Measurements from ENCODE around the gene CHST8. TPM values are rescaled to one million over a fixed set of nuclear protein-coding genes. Genes with fewer than 3 reads are reported as not detected.
A peak's percentile ranks its signal among the peaks of the same experiment; 100 is the strongest.

Gene CHST8
- total RNA-seq, 1 donor = not detected

GRCh38 chr19:33726756-33727155 is 105.0 kb downstream of the CHST8 start:
- H2AFZ ChIP-seq (ENCODE audit: low read length) = no peak overlapping the region
- H3K4me2 ChIP-seq (ENCODE audit: insufficient read depth, low read length) = no peak overlapping the region
- TF ChIP-seq CTCF (IDR thresholded peaks at IDR 0.05; ENCODE audit: extremely low read depth, low read depth, low read length) = no peak
- H3K27me3 ChIP-seq (ENCODE audit: insufficient read depth, low read length) = no peaks in the 10 kb centered on the region
- DNase-seq (ENCODE audit: insufficient read length, low spot score, missing footprints) = peak; percentile 54
- no peak overlapping the region for H3K4me3 ChIP-seq (ENCODE audit: insufficient read depth, low read length)
- H3K79me2 ChIP-seq (ENCODE audit: insufficient read depth, low read length) = no peaks in the 10 kb centered on the region
- H3K9me3 ChIP-seq (ENCODE audit: low read depth, low read length) = no peaks in the 10 kb centered on the region
- H4K20me1 ChIP-seq (ENCODE audit: insufficient read depth, low read length) = no peaks in the 10 kb centered on the region
- H3K36me3 ChIP-seq (ENCODE audit: insufficient read depth, low read length) = no peaks in the 10 kb centered on the region
- no peaks in the 10 kb centered on the region for H3K4me1 ChIP-seq (ENCODE audit: insufficient read depth, low read length)
- no peak overlapping the region for H3K27ac ChIP-seq (ENCODE audit: low read depth, low read length)

GRCh38 chr19:33727331-33727998 is 105.7 kb downstream of the CHST8 start:
- H3K9me3 ChIP-seq (ENCODE audit: low read depth, low read length) = no peaks in the 10 kb centered on the region
- no peaks in the 10 kb centered on the region for H3K36me3 ChIP-seq (ENCODE audit: insufficient read depth, low read length)
- TF ChIP-seq CTCF (IDR thresholded peaks at IDR 0.05; ENCODE audit: extremely low read depth, low read depth, low read length) = no peak
- DNase-seq (ENCODE audit: insufficient read length, low spot score, missing footprints) = peak; percentile 57
- H3K79me2 ChIP-seq (ENCODE audit: insufficient read depth, low read length) = no peaks in the 10 kb centered on the region
- H4K20me1 ChIP-seq (ENCODE audit: insufficient read depth, low read length) = no peaks in the 10 kb centered on the region
- H3K27ac ChIP-seq (ENCODE audit: low read depth, low read length) = no peak overlapping the region
- no peak overlapping the region for H2AFZ ChIP-seq (ENCODE audit: low read length)
- H3K27me3 ChIP-seq (ENCODE audit: insufficient read depth, low read length) = no peaks in the 10 kb centered on the region
- H3K4me2 ChIP-seq (ENCODE audit: insufficient read depth, low read length) = no peak overlapping the region
- no peak overlapping the region for H3K4me3 ChIP-seq (ENCODE audit: insufficient read depth, low read length)
- no peaks in the 10 kb centered on the region for H3K4me1 ChIP-seq (ENCODE audit: insufficient read depth, low read length)

GRCh38 chr19:33728141-33728540 is 106.4 kb downstream of the CHST8 start:
- H3K9me3 ChIP-seq (ENCODE audit: low read depth, low read length) = no peaks in the 10 kb centered on the region
- H3K4me1 ChIP-seq (ENCODE audit: insufficient read depth, low read length) = no peaks in the 10 kb centered on the region
- no peak for TF ChIP-seq CTCF (IDR thresholded peaks at IDR 0.05; ENCODE audit: extremely low read depth, low read depth, low read length)
- no peak for DNase-seq (ENCODE audit: insufficient read length, low spot score, missing footprints)
- no peak overlapping the region for H3K27ac ChIP-seq (ENCODE audit: low read depth, low read length)
- H3K4me2 ChIP-seq (ENCODE audit: insufficient read depth, low read length) = no peak overlapping the region
- no peaks in the 10 kb centered on the region for H4K20me1 ChIP-seq (ENCODE audit: insufficient read depth, low read length)
- H3K27me3 ChIP-seq (ENCODE audit: insufficient read depth, low read length) = no peaks in the 10 kb centered on the region
- no peak overlapping the region for H2AFZ ChIP-seq (ENCODE audit: low read length)
- no peak overlapping the region for H3K4me3 ChIP-seq (ENCODE audit: insufficient read depth, low read length)
- no peaks in the 10 kb centered on the region for H3K36me3 ChIP-seq (ENCODE audit: insufficient read depth, low read length)
- H3K79me2 ChIP-seq (ENCODE audit: insufficient read depth, low read length) = no peaks in the 10 kb centered on the region

GRCh38 chr19:33730858-33731607 is 109.3 kb downstream of the CHST8 start:
- H3K9me3 ChIP-seq (ENCODE audit: low read depth, low read length) = no peaks in the 10 kb centered on the region
- H3K4me2 ChIP-seq (ENCODE audit: insufficient read depth, low read length) = no peak overlapping the region
- H3K27ac ChIP-seq (ENCODE audit: low read depth, low read length) = no peak overlapping the region
- peak; percentile 27 for DNase-seq (ENCODE audit: insufficient read length, low spot score, missing footprints)
- no peak overlapping the region for H3K4me3 ChIP-seq (ENCODE audit: insufficient read depth, low read length)
- H3K79me2 ChIP-seq (ENCODE audit: insufficient read depth, low read length) = no peaks in the 10 kb centered on the region
- no peaks in the 10 kb centered on the region for H4K20me1 ChIP-seq (ENCODE audit: insufficient read depth, low read length)
- H3K4me1 ChIP-seq (ENCODE audit: insufficient read depth, low read length) = no peaks in the 10 kb centered on the region
- H3K36me3 ChIP-seq (ENCODE audit: insufficient read depth, low read length) = no peaks in the 10 kb centered on the region
- H3K27me3 ChIP-seq (ENCODE audit: insufficient read depth, low read length) = no peaks in the 10 kb centered on the region
- H2AFZ ChIP-seq (ENCODE audit: low read length) = no peak overlapping the region
- no peak for TF ChIP-seq CTCF (IDR thresholded peaks at IDR 0.05; ENCODE audit: extremely low read depth, low read depth, low read length)

Data from osteoblast (primary cell).